HG02798 (cell line): ENCODE measurements around the gene TMCC2.

Experiments
- ATAC-seq: cut with Tn5 transposase; IDR thresholded peaks from one replicate; pipeline ENCODE4 v1.9.1; 2021; ENCODE audit warnings: mild to moderate bottlenecking; ENCODE audit not compliant: unreplicated experiment, poor library complexity

TMCC2 gene

DNA sequence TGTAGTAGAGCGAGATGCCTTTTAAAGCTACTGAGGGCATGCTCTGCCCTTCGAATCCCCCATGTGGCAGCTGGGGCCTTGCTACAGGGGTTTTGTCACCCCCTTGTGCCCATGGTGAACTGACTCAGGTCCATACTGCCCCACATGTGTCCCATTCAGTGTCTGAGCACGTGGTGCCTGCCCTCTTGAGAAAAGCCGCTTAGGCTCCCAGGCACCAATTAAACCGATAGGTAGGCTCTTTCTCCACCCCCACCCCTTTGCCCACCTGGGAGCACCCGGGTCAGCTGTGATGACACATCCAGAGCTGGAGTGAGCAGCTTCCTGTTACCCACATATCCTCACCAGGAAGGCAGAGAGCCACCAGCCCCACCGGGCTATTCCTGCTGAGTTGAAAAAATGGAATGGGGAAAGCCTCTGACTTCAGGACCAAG is 30.5 kb downstream of the TMCC2 start:
- ATAC-seq = no peak

DNA sequence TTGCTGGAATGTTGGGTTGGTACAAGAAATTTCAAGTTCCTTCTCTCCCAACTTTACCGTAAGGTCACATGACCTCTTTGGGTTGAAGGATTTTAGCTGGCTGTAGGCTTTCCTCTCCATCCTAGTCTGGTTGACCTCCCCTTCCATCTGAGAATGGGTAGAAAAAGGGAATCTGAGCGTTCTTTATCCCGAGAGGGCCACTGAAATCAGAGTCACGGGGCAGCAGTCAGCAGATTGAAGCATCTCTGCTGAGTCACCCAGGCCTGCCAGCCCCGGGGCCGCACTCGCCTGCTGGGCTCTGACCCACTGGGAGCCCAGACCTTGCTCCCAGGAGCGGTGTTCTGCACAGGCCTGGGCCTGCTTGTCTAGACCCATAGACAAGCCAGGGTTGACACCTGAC is 31.0 kb downstream of the TMCC2 start:
- no peak for ATAC-seq

DNA sequence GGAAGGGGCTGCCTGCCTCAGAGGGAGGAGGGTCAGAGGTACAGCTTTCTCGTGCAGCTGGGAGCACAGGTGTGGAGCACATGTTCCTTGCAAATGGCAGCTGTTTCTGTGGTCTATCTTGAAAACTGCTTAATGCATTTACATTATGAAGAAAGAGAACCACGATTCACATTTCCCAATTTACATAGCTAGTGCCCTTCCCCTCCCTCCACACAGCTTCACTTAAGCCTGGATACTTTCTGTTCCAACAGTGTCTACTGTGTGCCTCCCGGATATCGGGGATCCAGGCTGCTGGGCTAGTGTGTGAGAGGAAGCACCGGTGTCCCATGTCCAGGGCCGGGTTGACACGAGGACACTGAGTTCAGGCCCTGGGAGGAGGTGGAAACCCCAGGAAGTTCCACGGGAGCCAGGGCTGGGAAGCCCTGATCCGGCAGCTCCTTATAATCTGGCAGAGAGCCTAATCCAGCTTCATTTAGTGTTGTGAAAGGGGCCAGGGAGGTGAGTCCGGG is 31.6 kb downstream of the TMCC2 start:
- ATAC-seq = no peak

- ATAC-seq = no peak
Observed at GRCh38 chr1:205259998-205260397, 32.3 kb downstream of the TMCC2 start.

- ATAC-seq = no peak
Observed at GRCh38 chr1:205260948-205261732, 33.4 kb downstream of the TMCC2 start.

DNA sequence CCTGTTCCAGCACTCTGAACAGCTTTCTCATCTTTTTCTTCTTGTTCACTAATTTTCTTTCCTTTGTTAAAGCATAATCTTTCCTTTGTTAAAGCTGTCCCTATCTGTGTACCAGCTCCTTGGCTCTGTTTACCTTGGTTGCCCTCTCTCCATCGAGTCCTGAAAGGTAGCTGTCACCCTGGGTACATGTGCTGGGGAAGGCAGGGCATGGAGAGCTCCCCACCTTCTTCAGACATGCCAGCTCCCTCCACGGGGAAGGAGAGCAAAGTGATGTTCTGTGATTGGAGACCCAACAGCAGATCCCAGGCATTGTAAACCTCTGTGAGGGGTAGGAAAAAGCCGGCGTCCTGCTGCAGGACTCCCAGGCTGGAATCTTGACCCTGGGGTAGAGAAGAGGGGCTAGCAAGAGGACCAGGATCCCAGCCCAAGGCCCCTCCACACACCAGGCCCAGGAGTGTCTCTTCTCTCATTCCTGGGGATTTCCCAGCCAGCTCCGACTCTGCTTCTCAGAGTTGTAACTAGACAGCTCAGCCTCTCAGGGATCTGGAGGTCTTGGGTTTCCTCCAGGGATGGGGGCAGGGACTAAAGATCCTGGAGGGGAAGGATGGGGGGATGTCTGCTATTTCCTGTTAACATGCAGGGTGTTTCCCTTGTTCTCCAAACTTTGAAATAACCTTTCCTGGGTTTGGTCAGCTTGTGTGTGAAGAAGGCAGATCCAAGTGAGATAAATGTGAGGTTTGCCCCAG is 34.4 kb downstream of the TMCC2 start:
- no peak for ATAC-seq

DNA sequence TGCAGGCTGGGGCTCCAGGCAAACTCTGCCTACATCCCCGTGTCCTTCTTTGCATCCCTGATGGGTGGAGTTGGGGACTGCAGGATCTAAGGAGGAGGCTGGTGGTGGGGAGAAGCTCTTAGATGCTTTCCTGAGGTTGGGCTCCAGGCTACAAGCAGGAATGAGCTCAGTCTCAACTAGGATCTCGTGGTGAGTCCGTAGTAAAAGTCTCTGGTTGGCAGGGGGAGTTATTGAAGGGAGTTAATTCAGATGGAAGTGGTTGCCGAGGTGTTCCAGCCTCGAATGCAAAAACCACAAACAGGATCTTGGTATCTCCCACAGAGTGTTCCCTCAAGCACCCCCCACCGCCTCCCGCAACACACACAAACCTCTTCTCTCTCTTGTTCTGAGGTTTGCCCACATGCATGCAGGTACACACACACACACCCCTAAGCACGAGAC is 35.0 kb downstream of the TMCC2 start:
- ATAC-seq = no peak

- no peak for ATAC-seq
Observed at GRCh38 chr1:205263580-205264190, 35.9 kb downstream of the TMCC2 start.

- ATAC-seq = no peak
Observed at GRCh38 chr1:205266611-205267305, 39.0 kb downstream of the TMCC2 start.

DNA sequence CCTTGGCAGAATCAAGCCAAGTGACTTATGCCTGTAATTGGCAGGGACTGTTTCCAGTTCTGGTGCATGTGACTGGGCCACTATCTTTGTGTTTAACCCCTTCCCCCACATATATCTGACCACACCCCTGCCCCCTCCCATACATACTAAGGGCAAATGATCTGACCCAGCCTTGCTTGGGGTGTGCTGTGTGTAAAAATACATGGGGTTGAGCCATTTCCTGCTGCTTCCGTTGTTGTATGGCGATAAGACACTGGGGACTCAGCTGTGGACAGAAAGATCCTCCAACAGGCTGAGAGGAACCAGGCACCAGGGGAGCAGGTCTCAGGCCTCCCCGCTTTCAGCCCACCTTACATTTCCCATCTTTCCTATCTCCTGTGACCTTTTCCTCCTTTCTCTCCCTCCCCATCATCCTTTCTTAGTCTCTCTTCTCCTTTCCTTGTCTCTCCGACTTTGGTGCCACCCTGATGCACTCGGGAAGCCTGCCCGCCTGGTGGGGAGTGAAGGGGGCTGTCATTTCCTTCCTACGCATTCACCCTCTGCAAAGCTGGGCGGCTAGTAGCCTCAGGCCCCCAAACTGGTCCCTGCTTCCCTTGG is 39.7 kb downstream of the TMCC2 start:
- ATAC-seq = no peak

- ATAC-seq = no peak
Observed at GRCh38 chr1:205268846-205269680, 41.3 kb downstream of the TMCC2 start.

DNA sequence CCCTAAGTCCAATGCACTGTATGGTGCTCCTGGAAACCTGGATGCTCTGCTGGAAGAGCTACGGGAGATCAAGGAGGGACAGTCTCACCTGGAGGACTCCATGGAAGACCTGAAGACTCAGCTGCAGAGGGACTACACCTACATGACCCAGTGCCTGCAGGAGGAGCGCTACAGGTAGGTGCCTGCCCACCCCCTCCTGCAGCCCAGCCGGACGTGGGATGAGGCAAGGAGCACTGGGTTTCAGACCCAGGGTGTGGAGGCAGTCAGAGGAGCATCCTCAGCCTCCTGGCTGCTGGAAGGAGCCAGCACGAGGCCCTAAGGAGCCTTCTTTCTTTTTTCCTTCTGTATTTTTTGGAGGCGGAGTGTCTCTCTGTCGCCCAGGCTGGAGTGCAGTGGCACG is 42.0 kb downstream of the TMCC2 start:
- ATAC-seq = no peak

DNA sequence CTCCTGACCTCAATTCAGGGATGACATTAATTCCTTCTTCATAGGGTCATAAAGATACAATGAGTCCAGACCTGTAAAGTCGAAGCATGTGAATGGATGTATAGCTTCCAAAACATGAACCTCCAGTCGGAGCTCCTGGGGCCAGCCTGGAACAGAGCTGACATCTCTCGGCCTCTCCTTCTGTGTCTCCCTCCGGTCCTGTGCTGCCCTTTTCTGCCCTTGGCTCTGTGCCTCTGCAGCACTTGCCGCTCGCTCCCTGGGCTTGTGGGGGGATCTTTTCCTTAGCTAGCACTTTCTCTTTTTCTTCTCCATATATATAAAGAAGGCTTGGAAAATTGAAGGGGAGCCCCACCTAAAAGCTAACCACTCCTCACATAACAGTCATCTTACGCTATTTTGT is 42.5 kb downstream of the TMCC2 start:
- no peak for ATAC-seq

DNA sequence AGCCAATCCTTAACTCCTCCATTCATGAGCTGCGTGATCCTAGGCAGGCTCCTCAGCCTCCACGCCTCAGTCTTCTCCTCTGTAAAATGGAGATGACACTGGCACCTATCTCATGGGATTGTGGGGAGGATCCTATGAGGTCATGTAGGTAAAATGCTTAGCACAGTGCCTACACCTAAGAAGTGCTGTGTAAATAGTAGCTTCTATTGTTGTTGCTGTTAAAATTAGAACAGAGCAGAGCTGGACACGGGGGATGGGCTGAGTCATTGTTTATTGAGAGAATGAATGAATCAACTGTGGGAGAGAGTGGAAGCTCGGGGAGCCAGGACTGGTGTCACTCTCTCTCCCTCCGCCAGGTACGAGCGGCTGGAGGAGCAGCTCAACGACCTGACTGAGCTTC is 43.0 kb downstream of the TMCC2 start:
- ATAC-seq = no peak

GRCh38 chr1:205271277-205271676 is 43.5 kb downstream of the TMCC2 start:
- ATAC-seq = no peak

DNA sequence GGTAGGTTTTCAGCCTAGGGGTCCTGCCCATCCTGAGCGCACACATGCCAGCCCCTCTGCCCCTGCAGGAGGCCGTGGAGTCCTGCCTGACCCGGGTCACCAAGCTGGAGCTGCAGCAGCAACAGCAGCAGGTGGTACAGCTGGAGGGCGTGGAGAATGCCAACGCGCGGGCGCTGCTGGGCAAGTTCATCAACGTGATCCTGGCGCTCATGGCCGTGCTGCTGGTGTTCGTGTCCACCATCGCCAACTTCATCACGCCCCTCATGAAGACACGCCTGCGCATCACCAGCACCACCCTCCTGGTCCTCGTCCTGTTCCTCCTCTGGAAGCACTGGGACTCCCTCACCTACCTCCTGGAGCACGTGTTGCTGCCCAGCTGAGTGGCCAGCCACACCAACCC is 44.0 kb downstream of the TMCC2 start:
- no peak for ATAC-seq

GRCh38 chr1:205272536-205272935 is 44.8 kb downstream of the TMCC2 start:
- no peak for ATAC-seq

GRCh38 chr1:205273551-205273982 is 45.8 kb downstream of the TMCC2 start:
- peak; percentile 79 for ATAC-seq

- ATAC-seq = no peak
Observed at GRCh38 chr1:205274041-205274691, 46.4 kb downstream of the TMCC2 start.
